ENCODE results near the gene OVCH2. TPM values are rescaled to one million over a fixed set of nuclear protein-coding genes. Genes with fewer than 3 reads are reported as not detected.
A peak's percentile ranks its signal among the peaks of the same experiment; 100 is the strongest.
"Not testable (repeated sequence)": the region's sequence is repeated elsewhere in the genome, so short reads cannot be mapped to it uniquely, and the experiment has no call there.

The OVCH2 gene
- polyA plus RNA-seq, 1 donor from 2014 or later, result not detected

DNA sequence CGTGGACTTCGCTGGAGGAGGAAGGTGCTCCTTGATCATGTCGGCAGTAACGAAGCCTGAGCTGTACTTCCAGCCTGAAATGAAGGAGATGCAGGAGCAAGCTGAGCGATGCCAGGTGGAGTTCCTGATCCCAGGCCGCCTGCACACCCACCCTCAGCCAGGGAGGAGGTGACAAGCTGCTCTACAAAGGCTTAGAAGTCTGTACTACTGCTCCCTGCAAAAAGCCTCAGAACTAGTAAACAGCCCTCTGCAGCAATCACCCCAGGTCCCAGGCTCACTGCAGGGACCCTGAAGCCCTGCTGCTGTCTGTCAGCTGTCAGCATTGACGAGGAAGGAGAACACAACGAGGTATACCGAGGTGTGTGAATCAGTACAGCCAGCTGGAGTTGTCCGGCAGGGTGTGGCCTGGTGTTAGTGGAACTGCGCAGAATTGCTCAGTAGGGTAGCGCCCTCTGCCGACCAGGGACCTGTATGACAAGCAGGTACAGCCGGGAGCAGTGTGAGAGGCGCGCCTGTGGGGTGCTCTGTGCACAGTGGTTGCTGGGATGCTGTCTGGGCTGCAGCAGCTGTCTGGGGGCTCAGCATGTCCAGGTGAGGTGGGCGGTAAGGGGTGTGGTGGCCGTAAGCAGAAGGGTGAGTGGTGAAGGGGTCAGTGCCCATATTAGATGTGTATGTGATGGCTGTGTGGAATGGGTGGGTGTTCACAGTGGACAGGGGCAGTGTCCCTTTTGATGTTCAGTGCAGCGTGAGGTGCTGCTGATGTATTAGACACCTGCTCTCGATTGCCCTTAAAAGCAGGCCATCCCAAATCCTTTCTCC is 40.6 kb downstream of the OVCH2 start:
- Histone ChIP-seq H4K20me1 (ENCODE audit: insufficient read depth) (no peaks in the 10 kb centered on the region), H3K9ac (ENCODE audit: low read length) (no peak overlapping the region), H3K27ac (ENCODE audit: low read length) (no peak overlapping the region), H3K9me3 (ENCODE audit: low read length) (no peaks in the 10 kb centered on the region), H3K36me3 (ENCODE audit: insufficient read depth, low read length) (no peaks in the 10 kb centered on the region), H3K27me3 (ENCODE audit: insufficient read depth, low read depth, low read length) (no peaks in the 10 kb centered on the region), H3K9me2 (ENCODE audit: insufficient read depth, low read length) (no peaks in the 10 kb centered on the region), H3F3A (ENCODE audit: insufficient read depth, low read length, poor library complexity, severe bottlenecking) (no peaks in the 10 kb centered on the region), H3K4me2 (ENCODE audit: low read length) (no peak overlapping the region), H3K4me3 (ENCODE audit: low read length) (no peak overlapping the region), H2AFZ (ENCODE audit: low read depth, low read length) (no peak overlapping the region), H3K79me2 (replicated peaks; ENCODE audit: insufficient read depth, low read length) (no peaks in the 10 kb centered on the region)
- no peak for TF ChIP-seq EZH2 (IDR thresholded peaks at IDR 0.05; ENCODE audit: borderline replicate concordance, insufficient read depth, low read length, poor library complexity, severe bottlenecking)
- no peak for TF ChIP-seq TAF1 (IDR thresholded peaks at IDR 0.05; ENCODE audit: low read depth)
- TF ChIP-seq, protein P1, sequence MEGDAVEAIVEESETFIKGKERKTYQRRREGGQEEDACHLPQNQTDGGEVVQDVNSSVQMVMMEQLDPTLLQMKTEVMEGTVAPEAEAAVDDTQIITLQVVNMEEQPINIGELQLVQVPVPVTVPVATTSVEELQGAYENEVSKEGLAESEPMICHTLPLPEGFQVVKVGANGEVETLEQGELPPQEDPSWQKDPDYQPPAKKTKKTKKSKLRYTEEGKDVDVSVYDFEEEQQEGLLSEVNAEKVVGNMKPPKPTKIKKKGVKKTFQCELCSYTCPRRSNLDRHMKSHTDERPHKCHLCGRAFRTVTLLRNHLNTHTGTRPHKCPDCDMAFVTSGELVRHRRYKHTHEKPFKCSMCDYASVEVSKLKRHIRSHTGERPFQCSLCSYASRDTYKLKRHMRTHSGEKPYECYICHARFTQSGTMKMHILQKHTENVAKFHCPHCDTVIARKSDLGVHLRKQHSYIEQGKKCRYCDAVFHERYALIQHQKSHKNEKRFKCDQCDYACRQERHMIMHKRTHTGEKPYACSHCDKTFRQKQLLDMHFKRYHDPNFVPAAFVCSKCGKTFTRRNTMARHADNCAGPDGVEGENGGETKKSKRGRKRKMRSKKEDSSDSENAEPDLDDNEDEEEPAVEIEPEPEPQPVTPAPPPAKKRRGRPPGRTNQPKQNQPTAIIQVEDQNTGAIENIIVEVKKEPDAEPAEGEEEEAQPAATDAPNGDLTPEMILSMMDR (IDR thresholded peaks at IDR 0.05; ENCODE audit: poor library complexity, severe bottlenecking), result peak; percentile 57
- TF ChIP-seq, protein P2, sequence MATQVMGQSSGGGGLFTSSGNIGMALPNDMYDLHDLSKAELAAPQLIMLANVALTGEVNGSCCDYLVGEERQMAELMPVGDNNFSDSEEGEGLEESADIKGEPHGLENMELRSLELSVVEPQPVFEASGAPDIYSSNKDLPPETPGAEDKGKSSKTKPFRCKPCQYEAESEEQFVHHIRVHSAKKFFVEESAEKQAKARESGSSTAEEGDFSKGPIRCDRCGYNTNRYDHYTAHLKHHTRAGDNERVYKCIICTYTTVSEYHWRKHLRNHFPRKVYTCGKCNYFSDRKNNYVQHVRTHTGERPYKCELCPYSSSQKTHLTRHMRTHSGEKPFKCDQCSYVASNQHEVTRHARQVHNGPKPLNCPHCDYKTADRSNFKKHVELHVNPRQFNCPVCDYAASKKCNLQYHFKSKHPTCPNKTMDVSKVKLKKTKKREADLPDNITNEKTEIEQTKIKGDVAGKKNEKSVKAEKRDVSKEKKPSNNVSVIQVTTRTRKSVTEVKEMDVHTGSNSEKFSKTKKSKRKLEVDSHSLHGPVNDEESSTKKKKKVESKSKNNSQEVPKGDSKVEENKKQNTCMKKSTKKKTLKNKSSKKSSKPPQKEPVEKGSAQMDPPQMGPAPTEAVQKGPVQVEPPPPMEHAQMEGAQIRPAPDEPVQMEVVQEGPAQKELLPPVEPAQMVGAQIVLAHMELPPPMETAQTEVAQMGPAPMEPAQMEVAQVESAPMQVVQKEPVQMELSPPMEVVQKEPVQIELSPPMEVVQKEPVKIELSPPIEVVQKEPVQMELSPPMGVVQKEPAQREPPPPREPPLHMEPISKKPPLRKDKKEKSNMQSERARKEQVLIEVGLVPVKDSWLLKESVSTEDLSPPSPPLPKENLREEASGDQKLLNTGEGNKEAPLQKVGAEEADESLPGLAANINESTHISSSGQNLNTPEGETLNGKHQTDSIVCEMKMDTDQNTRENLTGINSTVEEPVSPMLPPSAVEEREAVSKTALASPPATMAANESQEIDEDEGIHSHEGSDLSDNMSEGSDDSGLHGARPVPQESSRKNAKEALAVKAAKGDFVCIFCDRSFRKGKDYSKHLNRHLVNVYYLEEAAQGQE (IDR thresholded peaks at IDR 0.05; ENCODE audit: borderline replicate concordance), result no peak
- TF ChIP-seq EP300 (conservative IDR thresholded peaks at IDR 0.05; ENCODE audit: poor library complexity, severe bottlenecking), result no peak
- peak; percentile 54 for TF ChIP-seq RAD21 (conservative IDR thresholded peaks at IDR 0.05)
- TF ChIP-seq MXI1 (conservative IDR thresholded peaks at IDR 0.05; ENCODE audit: poor library complexity, severe bottlenecking), result no peak
- peak; percentile 57 for TF ChIP-seq SMC3 (conservative IDR thresholded peaks at IDR 0.05; ENCODE audit: poor library complexity)
- no peak for TF ChIP-seq POLR2AphosphoS5 (IDR thresholded peaks at IDR 0.05)

DNA sequence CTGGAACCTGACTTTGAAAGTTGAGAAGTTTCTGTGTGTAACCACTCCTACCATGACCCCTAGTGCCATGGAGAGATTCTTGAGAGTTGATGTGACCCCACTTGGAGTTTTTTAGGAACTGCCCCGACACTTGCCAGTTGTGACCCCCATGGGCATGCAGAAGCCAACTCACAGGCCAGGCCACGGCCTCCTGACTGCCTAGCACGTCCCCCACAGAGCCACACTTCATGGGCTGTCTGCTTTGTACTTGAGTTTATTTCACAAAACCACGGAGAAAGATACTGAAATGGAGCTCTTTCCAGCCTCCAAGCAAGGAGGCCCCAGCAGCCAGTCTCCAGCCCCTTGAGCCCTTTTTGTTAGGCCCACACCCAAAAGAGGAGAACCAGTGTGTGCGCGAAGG is 41.4 kb downstream of the OVCH2 start:
- H3K4me3 ChIP-seq (ENCODE audit: low read length), result no peak overlapping the region
- TF ChIP-seq, protein P2 (IDR thresholded peaks at IDR 0.05; ENCODE audit: borderline replicate concordance), result no peak
- TF ChIP-seq EP300 (conservative IDR thresholded peaks at IDR 0.05; ENCODE audit: poor library complexity, severe bottlenecking) (no peak), TAF1 (IDR thresholded peaks at IDR 0.05; ENCODE audit: low read depth) (no peak), POLR2AphosphoS5 (IDR thresholded peaks at IDR 0.05) (no peak), EZH2 (IDR thresholded peaks at IDR 0.05; ENCODE audit: borderline replicate concordance, insufficient read depth, low read length, poor library complexity, severe bottlenecking) (no peak), SMC3 (conservative IDR thresholded peaks at IDR 0.05; ENCODE audit: poor library complexity) (no peak), MXI1 (conservative IDR thresholded peaks at IDR 0.05; ENCODE audit: poor library complexity, severe bottlenecking) (no peak), RAD21 (conservative IDR thresholded peaks at IDR 0.05) (no peak)
- TF ChIP-seq, protein P1 (IDR thresholded peaks at IDR 0.05; ENCODE audit: poor library complexity, severe bottlenecking), result no peak
- H3K9ac ChIP-seq (ENCODE audit: low read length), result no peak overlapping the region
- no peak overlapping the region for H3K4me2 ChIP-seq (ENCODE audit: low read length)
- no peaks in the 10 kb centered on the region for H3K36me3 ChIP-seq (ENCODE audit: insufficient read depth, low read length)
- no peaks in the 10 kb centered on the region for H4K20me1 ChIP-seq (ENCODE audit: insufficient read depth)
- no peak overlapping the region for H3K27ac ChIP-seq (ENCODE audit: low read length)
- no peaks in the 10 kb centered on the region for H3K9me3 ChIP-seq (ENCODE audit: low read length)
- H2AFZ ChIP-seq (ENCODE audit: low read depth, low read length), result no peak overlapping the region
- H3K27me3 ChIP-seq (ENCODE audit: insufficient read depth, low read depth, low read length), result no peaks in the 10 kb centered on the region
- no peaks in the 10 kb centered on the region for H3K9me2 ChIP-seq (ENCODE audit: insufficient read depth, low read length)
- no peaks in the 10 kb centered on the region for H3K79me2 ChIP-seq (replicated peaks; ENCODE audit: insufficient read depth, low read length)
- no peaks in the 10 kb centered on the region for H3F3A ChIP-seq (ENCODE audit: insufficient read depth, low read length, poor library complexity, severe bottlenecking)

DNA sequence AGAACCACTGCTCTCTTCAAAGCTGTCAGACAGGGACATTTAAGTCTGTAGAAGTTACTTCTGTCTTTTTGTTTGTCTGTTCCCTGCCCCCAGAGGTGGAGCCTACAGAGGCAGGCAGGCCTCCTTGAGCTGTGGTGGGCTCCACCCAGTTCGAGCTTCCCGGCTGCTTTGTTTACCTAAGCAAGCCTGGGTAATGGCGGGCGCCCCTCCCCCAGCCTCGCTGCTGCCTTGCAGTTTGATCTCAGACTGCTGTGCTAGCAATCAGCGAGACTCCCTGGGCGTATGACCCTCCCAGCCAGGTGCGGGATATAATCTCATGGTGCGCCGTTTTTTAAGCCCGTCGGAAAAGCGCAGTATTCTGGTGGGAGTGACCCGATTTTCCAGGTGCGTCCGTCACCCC is 42.7 kb downstream of the OVCH2 start:
- not testable (repeated sequence) for H3K4me3 ChIP-seq (ENCODE audit: low read length); H3K9me2 ChIP-seq (ENCODE audit: insufficient read depth, low read length); H3K4me2 ChIP-seq (ENCODE audit: low read length); H3K27me3 ChIP-seq (ENCODE audit: insufficient read depth, low read depth, low read length); H2AFZ ChIP-seq (ENCODE audit: low read depth, low read length); H3K9ac ChIP-seq (ENCODE audit: low read length); H3K79me2 ChIP-seq (replicated peaks; ENCODE audit: insufficient read depth, low read length); H4K20me1 ChIP-seq (ENCODE audit: insufficient read depth); H3F3A ChIP-seq (ENCODE audit: insufficient read depth, low read length, poor library complexity, severe bottlenecking); H3K36me3 ChIP-seq (ENCODE audit: insufficient read depth, low read length); H3K27ac ChIP-seq (ENCODE audit: low read length); H3K9me3 ChIP-seq (ENCODE audit: low read length)
